ENCODE data around the gene LCE1B.
A peak's percentile ranks its signal among the peaks of the same experiment; 100 is the strongest.

The LCE1B gene, protein sequence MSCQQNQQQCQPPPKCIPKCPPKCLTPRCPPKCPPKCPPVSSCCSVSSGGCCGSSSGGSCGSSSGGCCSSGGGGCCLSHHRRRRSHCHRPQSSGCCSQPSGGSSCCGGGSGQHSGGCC

DNA sequence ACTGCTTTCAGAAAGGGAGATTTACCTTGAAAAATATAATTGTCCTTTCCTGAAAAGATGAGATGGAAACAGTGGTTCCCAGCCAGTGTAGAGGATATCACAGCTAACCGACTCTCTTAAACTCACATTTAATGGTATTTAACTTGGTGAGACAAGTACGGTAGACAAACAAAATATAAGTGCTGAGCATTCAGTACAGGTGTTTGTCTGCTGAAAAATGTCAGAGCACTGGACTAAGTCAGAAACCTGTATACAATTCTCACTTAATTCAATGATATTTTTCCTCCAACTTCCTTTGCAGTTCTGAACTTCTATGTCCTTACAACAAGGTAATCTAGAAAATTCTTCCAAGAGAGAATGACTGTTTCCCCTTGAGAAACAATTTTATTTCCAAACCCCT is at the start of gene LCE1B:
TSS of gene LCE1B (plus strand) at position 301 of the 400 bp plus-strand sequence. CDS start 476 bp downstream, outside the sequence.
- no peak within 1 kb of the TSS for H3K4me3 ChIP-seq (ENCODE audit: low read depth, low read length)
- TF ChIP-seq, protein P1, sequence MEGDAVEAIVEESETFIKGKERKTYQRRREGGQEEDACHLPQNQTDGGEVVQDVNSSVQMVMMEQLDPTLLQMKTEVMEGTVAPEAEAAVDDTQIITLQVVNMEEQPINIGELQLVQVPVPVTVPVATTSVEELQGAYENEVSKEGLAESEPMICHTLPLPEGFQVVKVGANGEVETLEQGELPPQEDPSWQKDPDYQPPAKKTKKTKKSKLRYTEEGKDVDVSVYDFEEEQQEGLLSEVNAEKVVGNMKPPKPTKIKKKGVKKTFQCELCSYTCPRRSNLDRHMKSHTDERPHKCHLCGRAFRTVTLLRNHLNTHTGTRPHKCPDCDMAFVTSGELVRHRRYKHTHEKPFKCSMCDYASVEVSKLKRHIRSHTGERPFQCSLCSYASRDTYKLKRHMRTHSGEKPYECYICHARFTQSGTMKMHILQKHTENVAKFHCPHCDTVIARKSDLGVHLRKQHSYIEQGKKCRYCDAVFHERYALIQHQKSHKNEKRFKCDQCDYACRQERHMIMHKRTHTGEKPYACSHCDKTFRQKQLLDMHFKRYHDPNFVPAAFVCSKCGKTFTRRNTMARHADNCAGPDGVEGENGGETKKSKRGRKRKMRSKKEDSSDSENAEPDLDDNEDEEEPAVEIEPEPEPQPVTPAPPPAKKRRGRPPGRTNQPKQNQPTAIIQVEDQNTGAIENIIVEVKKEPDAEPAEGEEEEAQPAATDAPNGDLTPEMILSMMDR (IDR thresholded peaks at IDR 0.05; ENCODE audit: borderline replicate concordance, insufficient read depth, low read depth, low read length), result no peak

DNA sequence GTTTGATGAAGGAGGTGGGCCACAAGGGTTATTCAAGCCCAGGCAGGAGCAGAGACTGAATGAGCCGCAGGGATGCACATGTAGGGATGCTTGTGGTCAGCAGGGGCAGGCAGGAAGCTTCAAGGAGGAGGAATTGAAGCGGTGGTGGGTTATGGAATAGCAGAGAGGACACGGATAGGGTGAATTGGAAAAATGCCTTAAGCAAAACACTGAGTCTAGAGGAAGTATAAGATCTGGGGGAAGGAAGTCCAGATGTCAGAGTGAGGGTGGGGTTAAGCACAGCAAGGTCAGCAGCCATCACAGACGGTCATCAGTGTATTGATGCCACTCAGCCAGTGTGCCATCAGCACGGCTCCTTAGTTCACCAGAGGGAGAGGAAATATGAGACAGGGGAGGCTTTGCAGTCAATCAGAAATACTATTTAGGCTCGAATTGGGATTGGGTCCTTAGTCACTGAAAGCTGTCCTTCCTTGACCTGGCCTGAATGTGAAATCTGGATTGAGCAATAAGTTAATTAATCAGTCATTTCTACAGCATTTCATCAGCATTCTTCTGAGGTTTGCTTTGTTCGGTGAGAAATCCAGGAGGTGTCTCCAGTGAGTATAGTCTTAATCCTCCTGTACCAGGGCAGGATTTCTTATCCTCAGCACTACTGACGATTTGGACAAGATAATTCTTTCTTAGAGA is 42.8 kb upstream of the LCE1B start:
- TF ChIP-seq, protein P1 (IDR thresholded peaks at IDR 0.05; ENCODE audit: borderline replicate concordance, insufficient read depth, low read depth, low read length), result no peak
- H3K4me3 ChIP-seq (ENCODE audit: low read depth, low read length), result no peak overlapping the region

DNA sequence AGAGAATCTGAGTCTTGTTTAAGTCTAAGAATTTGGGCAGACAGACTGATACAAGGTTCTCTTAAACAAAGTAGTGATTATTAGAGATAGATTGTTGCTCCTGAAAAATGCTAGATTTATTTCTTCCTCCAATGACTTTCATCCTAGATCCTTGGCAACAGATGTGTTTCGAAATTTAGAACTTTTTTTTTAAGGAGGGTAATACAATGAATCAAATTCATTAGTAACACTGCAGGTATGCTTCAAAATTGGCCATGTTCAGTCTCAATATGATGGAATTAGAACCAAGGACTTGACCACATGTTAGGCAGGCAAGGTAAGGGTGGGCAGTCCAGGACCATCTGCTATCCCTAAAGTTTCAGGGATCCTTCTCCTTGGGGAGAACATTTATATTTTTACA is 41.4 kb upstream of the LCE1B start:
- TF ChIP-seq, protein P1 (IDR thresholded peaks at IDR 0.05; ENCODE audit: borderline replicate concordance, insufficient read depth, low read depth, low read length), result no peak
- H3K4me3 ChIP-seq (ENCODE audit: low read depth, low read length), result no peak overlapping the region

DNA sequence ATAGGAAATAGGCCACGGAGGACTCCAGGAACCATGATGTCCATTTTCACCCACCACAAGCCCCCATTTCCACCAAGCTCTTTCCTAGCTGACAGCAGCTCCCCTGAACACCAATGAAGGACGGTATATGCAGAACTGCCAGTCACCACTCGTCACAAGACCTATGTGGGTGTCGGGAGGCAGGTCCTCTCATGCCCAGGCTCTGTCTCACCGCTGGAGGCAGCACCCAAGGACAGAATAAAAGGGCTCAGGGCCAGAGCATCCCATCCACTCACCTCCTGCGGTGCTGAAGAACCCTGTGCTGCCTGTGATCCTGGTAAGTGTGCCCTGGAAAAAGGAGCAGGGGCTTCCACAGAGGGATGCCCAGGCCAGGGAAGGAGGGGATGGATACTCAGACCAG is 36.9 kb upstream of the LCE1B start, which contains the start of gene LCE1F:
TSS of gene LCE1F (plus strand) at position 266 of the 400 bp plus-strand sequence. CDS start 1,232 bp downstream, outside the sequence.
- H3K4me3 ChIP-seq (ENCODE audit: low read depth, low read length), result no peak within 1 kb of the TSS
- TF ChIP-seq, protein P1 (IDR thresholded peaks at IDR 0.05; ENCODE audit: borderline replicate concordance, insufficient read depth, low read depth, low read length), result peak; percentile 14; the same call in 1 of the 2 replicates

DNA sequence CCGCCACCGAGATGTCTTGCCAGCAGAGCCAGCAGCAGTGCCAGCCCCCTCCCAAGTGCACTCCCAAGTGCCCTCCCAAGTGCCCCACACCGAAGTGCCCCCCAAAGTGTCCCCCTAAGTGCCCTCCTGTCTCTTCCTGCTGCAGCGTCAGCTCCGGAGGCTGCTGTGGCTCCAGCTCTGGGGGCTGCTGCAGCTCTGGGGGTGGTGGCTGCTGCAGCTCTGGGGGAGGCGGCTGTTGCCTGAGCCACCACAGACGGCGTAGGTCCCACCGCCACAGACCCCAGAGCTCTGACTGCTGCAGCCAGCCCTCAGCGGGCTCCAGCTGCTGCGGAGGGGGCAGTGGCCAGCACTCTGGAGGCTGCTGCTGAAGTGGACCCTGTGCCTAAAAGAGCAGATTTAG is 35.4 kb upstream of the LCE1B start:
- TF ChIP-seq, protein P1 (IDR thresholded peaks at IDR 0.05; ENCODE audit: borderline replicate concordance, insufficient read depth, low read depth, low read length), result no peak
- no peak overlapping the region for H3K4me3 ChIP-seq (ENCODE audit: low read depth, low read length)

DNA sequence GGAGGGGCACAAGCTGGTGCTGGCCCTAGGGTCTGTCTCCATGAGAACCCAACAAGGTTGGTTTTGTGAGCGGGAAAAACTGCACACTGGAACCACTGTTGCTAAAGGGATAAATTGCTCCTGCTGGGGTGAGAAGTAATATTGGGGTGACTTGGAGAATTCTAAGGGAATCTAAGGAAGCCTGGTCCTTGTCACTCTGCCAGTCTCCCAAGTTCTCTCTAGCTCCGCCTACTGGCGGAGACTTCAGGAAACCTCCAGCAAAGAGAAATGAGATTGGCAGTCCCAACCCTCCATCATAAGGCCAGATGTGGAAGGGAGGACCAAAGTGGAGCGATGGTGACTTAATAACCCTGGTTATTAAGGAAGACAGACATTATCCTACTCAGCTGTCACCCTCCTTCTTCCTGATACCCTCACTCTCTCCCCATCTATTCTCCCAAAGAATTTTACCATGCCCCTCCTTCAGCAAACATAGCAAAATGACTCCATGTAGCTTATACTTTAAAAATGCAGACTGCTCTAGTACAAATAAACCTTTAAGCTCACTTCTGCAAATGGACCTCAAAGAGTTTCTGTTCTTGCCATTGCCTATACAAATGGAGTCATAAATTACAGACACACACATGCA is 34.1 kb upstream of the LCE1B start:
- no peak overlapping the region for H3K4me3 ChIP-seq (ENCODE audit: low read depth, low read length)
- TF ChIP-seq, protein P1 (IDR thresholded peaks at IDR 0.05; ENCODE audit: borderline replicate concordance, insufficient read depth, low read depth, low read length), result peak; percentile 73
